H1 (cell line): ENCODE data around the gene RAB36. TPM values are rescaled to one million over a fixed set of nuclear protein-coding genes. Genes with fewer than 3 reads are reported as not detected.

Source experiments
- CTCF ChIA-PET: fragments of 300-600 bp; sonication (Branson Sonifier 250); formaldehyde crosslinking; loops from one replicate; lab custom pipeline; 2021; ENCODE audit not compliant: partially characterized antibody; lab: Charles Lee
- POLR2A ChIA-PET: fragments of 300-600 bp; sonication (Branson Sonifier 250); formaldehyde crosslinking; loops from one replicate; lab custom pipeline; 2021; ENCODE audit warnings: inconsistent platforms; ENCODE audit not compliant: partially characterized antibody; lab: Charles Lee
- DNase-seq, 2 experiments: peaks; one replicate each; pipeline versions ENCODE4 v3.0.0 to v3.0.0-alpha.2; 2010 to 2022; ENCODE audit warnings: low spot score in 2 of 2, low read depth in 1 of 2, mixed read lengths in 1 of 2
- FAIRE-seq: peaks from 2 replicates; lab custom pipeline; 2011; peaks lifted over from hg19 to GRCh38; lab: Jason Lieb, UNC
- H2AFZ ChIP-seq: 2 replicates; pipeline ENCODE4 v1.8.1; 2012; ENCODE audit warnings: low read length, inconsistent platforms
- H2AK5ac ChIP-seq: 2 replicates; pipeline ENCODE4 v1.6.1; 2013; ENCODE audit warnings: low read depth, low read length
- H2BK120ac ChIP-seq: replicated peaks from 2 replicates; pipeline ENCODE3; 2013; ENCODE audit warnings: low read depth, low read length, inconsistent platforms
- H2BK12ac ChIP-seq: 2 replicates; pipeline ENCODE4 v1.6.1; 2013; ENCODE audit warnings: low read depth, low read length
- H2BK15ac ChIP-seq: 2 replicates; pipeline ENCODE4 v1.6.1; 2013; ENCODE audit warnings: low read length
- H2BK20ac ChIP-seq: 2 replicates; pipeline ENCODE4 v1.6.1; 2013; ENCODE audit warnings: low read length
- H2BK5ac ChIP-seq: 2 replicates; pipeline ENCODE4 v1.6.1; 2013; ENCODE audit warnings: low read depth, low read length
- H3K14ac ChIP-seq: 2 replicates; pipeline ENCODE4 v1.6.1; 2013; ENCODE audit warnings: inconsistent platforms; ENCODE audit not compliant: insufficient read length
- H3K18ac ChIP-seq: 2 replicates; pipeline ENCODE4 v1.6.1; 2013; ENCODE audit warnings: low read length; ENCODE audit errors: extremely low read depth
- H3K23ac ChIP-seq: 2 replicates; pipeline ENCODE4 v1.6.1; 2013; ENCODE audit warnings: inconsistent platforms; ENCODE audit not compliant: insufficient read length
- H3K23me2 ChIP-seq: 2 replicates; pipeline ENCODE4 v1.6.1; 2013; ENCODE audit warnings: low read depth, low read length
- H3K27ac ChIP-seq: 2 replicates; pipeline ENCODE4 v1.6.1; 2011; ENCODE audit warnings: low read depth, low read length, inconsistent platforms
- H3K27me3 ChIP-seq, 4 experiments: replicated peaks in 1 of 4; 1 replicate in 1 of 4; 2 replicates in 3 of 4; pipeline versions ENCODE4 v1.6.1 to v1.8.1; 2011 to 2013; ENCODE audit warnings: low read length in 3 of 4, mild to moderate bottlenecking in 3 of 4, inconsistent platforms in 2 of 4, mixed read lengths in 2 of 4, moderate library complexity in 1 of 4; ENCODE audit not compliant: control insufficient read depth in 3 of 4, insufficient read depth in 3 of 4; ENCODE audit errors: extremely low read depth in 1 of 4
- H3K36me3 ChIP-seq, 4 experiments: 2 replicates each; pipeline versions ENCODE4 v1.6.1 to v1.8.1; 2011 to 2013; ENCODE audit warnings: mild to moderate bottlenecking in 4 of 4, low read length in 3 of 4, moderate library complexity in 2 of 4, control low read depth in 1 of 4, inconsistent platforms in 1 of 4; ENCODE audit not compliant: insufficient read depth in 4 of 4, control insufficient read depth in 2 of 4
- H3K4ac ChIP-seq: replicated peaks from 2 replicates; pipeline ENCODE3; 2013; ENCODE audit warnings: low read length, low read depth, mixed read lengths, inconsistent platforms; ENCODE audit not compliant: insufficient read length
- H3K4me1 ChIP-seq, 4 experiments: replicated peaks in 1 of 4; 1 replicate in 1 of 4; 2 replicates in 3 of 4; pipeline versions ENCODE4 v1.6.1 to v1.8.1; 2011 to 2013; ENCODE audit warnings: low read length in 3 of 4, inconsistent platforms in 2 of 4, mixed read lengths in 1 of 4; ENCODE audit not compliant: insufficient read depth in 4 of 4, control insufficient read depth in 3 of 4
- H3K4me2 ChIP-seq, 2 experiments: 2 replicates each; pipeline versions ENCODE4 v1.6.1 to v1.8.1; 2011 to 2013; ENCODE audit warnings: low read depth in 2 of 2, low read length in 2 of 2, control low read depth in 1 of 2, inconsistent platforms in 1 of 2, mild to moderate bottlenecking in 1 of 2; ENCODE audit not compliant: insufficient read depth in 1 of 2
- H3K4me3 ChIP-seq, 4 experiments: fragments of 200-600, 300-600 bp in 1 of 4; sonication (generic), shearing (Covaris generic), sonication (Bioruptor Twin) in 1 of 4; 2 replicates each; pipeline versions ENCODE4 v1.5.1 to v1.8.1; 2011 to 2016; ENCODE audit warnings: low read length in 4 of 4, low read depth in 3 of 4, control low read depth in 2 of 4, inconsistent platforms in 2 of 4, mild to moderate bottlenecking in 2 of 4, mixed read lengths in 1 of 4, moderate library complexity in 1 of 4; ENCODE audit not compliant: insufficient read depth in 2 of 4; ENCODE audit errors: extremely low read depth in 1 of 4
- H3K56ac ChIP-seq: replicated peaks from 2 replicates; pipeline ENCODE3; 2013; ENCODE audit warnings: low read depth, mild to moderate bottlenecking, mixed read lengths, low read length, inconsistent platforms; ENCODE audit not compliant: insufficient read length
- H3K79me1 ChIP-seq: 2 replicates; pipeline ENCODE4 v1.6.1; 2013; ENCODE audit warnings: low read depth, low read length, control low read depth
- H3K79me2 ChIP-seq, 2 experiments: 2 replicates each; pipeline versions ENCODE4 v1.6.1 to v1.8.1; 2012 to 2013; ENCODE audit warnings: low read length in 2 of 2, mild to moderate bottlenecking in 2 of 2, inconsistent platforms in 1 of 2; ENCODE audit not compliant: insufficient read depth in 2 of 2, control insufficient read depth in 1 of 2
- H3K9ac ChIP-seq, 4 experiments: replicated peaks in 1 of 4; 1 replicate in 1 of 4; 2 replicates in 3 of 4; pipeline versions ENCODE4 v1.6.1 to v1.8.1; 2011 to 2013; ENCODE audit warnings: low read depth in 3 of 4, low read length in 3 of 4, control low read depth in 2 of 4, mild to moderate bottlenecking in 2 of 4, moderate library complexity in 2 of 4, inconsistent platforms in 1 of 4; ENCODE audit errors: extremely low read depth in 1 of 4
- H3K9me3 ChIP-seq, 2 experiments: 2 replicates each; pipeline versions ENCODE4 v1.6.1 to v1.8.1; 2012 to 2013; ENCODE audit warnings: mild to moderate bottlenecking in 2 of 2, moderate library complexity in 2 of 2, control low read depth in 1 of 2, inconsistent platforms in 1 of 2, low read depth in 1 of 2, low read length in 1 of 2, mixed read lengths in 1 of 2; ENCODE audit not compliant: insufficient read depth in 2 of 2
- H4K20me1 ChIP-seq, 2 experiments: replicated peaks in 1 of 2; 2 replicates each; pipeline versions ENCODE3 to v1.8.1; 2011 to 2013; ENCODE audit warnings: inconsistent platforms in 2 of 2, low read length in 2 of 2, mild to moderate bottlenecking in 1 of 2; ENCODE audit not compliant: insufficient read depth in 2 of 2, control insufficient read depth in 1 of 2
- H4K5ac ChIP-seq: 2 replicates; pipeline ENCODE4 v1.6.1; 2013; ENCODE audit warnings: low read length, low read depth, mixed read lengths, inconsistent platforms; ENCODE audit not compliant: insufficient read length
- H4K8ac ChIP-seq: 2 replicates; pipeline ENCODE4 v1.8.0; 2013; ENCODE audit warnings: mild to moderate bottlenecking, moderate library complexity, low read length, inconsistent platforms; ENCODE audit not compliant: insufficient read depth; ENCODE audit errors: extremely low read depth
- H4K91ac ChIP-seq: replicated peaks from 2 replicates; pipeline ENCODE3; 2013; ENCODE audit warnings: low read length, mixed read lengths, inconsistent platforms; ENCODE audit not compliant: insufficient read length
- MAX ChIP-seq: IDR thresholded peaks from 2 replicates; pipeline ENCODE4 v1.6.1; 2012; ENCODE audit warnings: inconsistent platforms
- TBP ChIP-seq: IDR thresholded peaks from 2 replicates; pipeline ENCODE4 v1.6.1; 2011; ENCODE audit warnings: low read depth, low read length, improper control_type of control experiment
- WGBS, 2 experiments: shearing (Covaris generic) in 1 of 2; methylation state at CpG; one replicate each; pipeline versions ENCODE4 v1.1.6 to v1.1.7; 2013 to 2015; ENCODE audit warnings: low lambda C conversion rate in 2 of 2, mixed read lengths in 2 of 2, inconsistent platforms in 1 of 2, low coverage in 1 of 2, missing lambda C conversion rate in 1 of 2; ENCODE audit not compliant: insufficient replicate concordance in 2 of 2, insufficient coverage in 1 of 2, insufficient read length in 1 of 2; ENCODE audit errors: extremely low coverage in 1 of 2, missing lambda C conversion rate in 1 of 2; 5-methylcytosine and 5-hydroxymethylcytosine counted together
- polyA plus RNA-seq, 7 experiments: library from polyadenylated mRNA; depleted of rRNA in 3 of 7; stranded (reverse) in 5 of 7; unstranded in 2 of 7; fragments of >200 nt in 5 of 7; fragments of 200-250 nt in 2 of 7; gene quantifications; 1 replicate in 5 of 7; 2 replicates in 1 of 7; 4 replicates in 1 of 7; pipeline versions ENCODE4 v1.2.1 to v1.2.3, GENCODE V29; 2011 to 2013; ENCODE audit warnings: missing spikeins in 2 of 7, mixed read lengths in 2 of 7
- total RNA-seq: library from RNA; stranded (reverse); fragmentation: NEBNext Ultra II Directional; extraction: Animal tissue kit (Norgen Biotek cat#: 25700); gene quantifications from 2 replicates; pipeline ENCODE4 v1.2.1, GENCODE V29; 2021

RAB36 gene
- total and polyA plus RNA-seq, 2 of the 8 experiments (the other 6 are each of a cell fraction or from before 2014, with no cell fraction given): 1.0 to 1.5 TPM

- H3K14ac ChIP-seq: no peak overlapping the region
- no peak overlapping the region for H2BK120ac ChIP-seq
- no peak overlapping the region; the same call in 1 of the 2 replicates for H2BK15ac ChIP-seq
- H2BK5ac ChIP-seq: no peak overlapping the region
- no peak overlapping the region for H2AFZ ChIP-seq
- H3K4me1 ChIP-seq: peaks cover 0 to 23% (median 10%) of the 10 kb centered on the region in 4 experiments; a peak in 5 of 7 replicates
- no peak overlapping the region for H3K56ac ChIP-seq
- H4K5ac ChIP-seq: no peak overlapping the region
- no peaks in the 10 kb centered on the region for H3K23me2 ChIP-seq
- H4K8ac ChIP-seq: no peak overlapping the region
- ChIA-PET POLR2A (no interaction called here), CTCF (interaction anchor here (1.1 to 4.2 kb wide), 5 partner anchors 12 to 690 kb away, joined by 3 to 13 read pairs (median 3); no protein-coding TSS in a partner anchor)
- H3K27me3 ChIP-seq: peaks cover 0 to 1% (median 0%) of the 10 kb centered on the region in 4 experiments; a peak in 3 of 7 replicates
- H3K9me3 ChIP-seq: no peaks in the 10 kb centered on the region
- H3K18ac ChIP-seq: no peak overlapping the region
- no peaks in the 10 kb centered on the region for H3K79me1 ChIP-seq
- TF ChIP-seq TBP (no peak), MAX (no peak)
- DNase-seq (no peak), FAIRE-seq (no peak)
- H3K36me3 ChIP-seq: no peaks in the 10 kb centered on the region
- no peak overlapping the region for H4K91ac ChIP-seq
- no peak overlapping the region for H3K9ac ChIP-seq
- no peak overlapping the region for H2AK5ac ChIP-seq
- no peak overlapping the region for H3K27ac ChIP-seq
- H2BK20ac ChIP-seq: no peak overlapping the region
- no peak overlapping the region for H3K4ac ChIP-seq
- H2BK12ac ChIP-seq: no peak overlapping the region
- no peak overlapping the region for H3K23ac ChIP-seq
- no peak overlapping the region for H3K4me3 ChIP-seq
- 93% methylated on average over 14 of the region's 16 CpGs; no CpG with 5 or more reads in 1 of the 2 experiments for WGBS, 2 experiments
- H4K20me1 ChIP-seq: no peaks in the 10 kb centered on the region
- no peak overlapping the region for H3K4me2 ChIP-seq
- H3K79me2 ChIP-seq: no peaks in the 10 kb centered on the region
Measured at GRCh38 chr22:23151827-23152226, 6.5 kb downstream of the RAB36 start.
